Psoas muscle (tissue), 8 donors: ENCODE results near the gene MYO1G. TPM values are rescaled to one million over a fixed set of nuclear protein-coding genes. Genes with fewer than 3 reads are reported as not detected.

Source experiments
- ATAC-seq, 4 donors: fragments of 200-7000 bp; cut with Tn5 transposase; one replicate each; pipeline ENCODE4 v1.9.1; 2020; ENCODE audit warnings: moderate library complexity in 3 of 4, mild to moderate bottlenecking in 2 of 4
- DNase-seq, 2 donors: peaks; one replicate each; pipeline ENCODE4 v3.0.0-alpha.2; 2020
- H3K27ac ChIP-seq: fragments of 200-600 bp; one replicate; pipeline ENCODE4 v1.8.0; 2022
- H3K27me3 ChIP-seq, 3 donors: fragments of 200-600 bp in 1 of 3; one replicate each; pipeline versions ENCODE4 v1.6.1 to v1.8.0; 2013 to 2022; ENCODE audit warnings: low read length in 2 of 3, mild to moderate bottlenecking in 2 of 3, moderate library complexity in 1 of 3; ENCODE audit not compliant: insufficient read depth in 3 of 3
- H3K36me3 ChIP-seq, 2 donors: fragments of 200-600 bp in 1 of 2; one replicate each; pipeline versions ENCODE4 v1.6.1 to v1.8.0; 2013 to 2022; ENCODE audit warnings: low read depth in 1 of 2, mild to moderate bottlenecking in 1 of 2, moderate library complexity in 1 of 2; ENCODE audit not compliant: insufficient read depth in 1 of 2
- H3K4me1 ChIP-seq: fragments of 200-600 bp; one replicate; pipeline ENCODE4 v1.8.0; 2022
- H3K4me3 ChIP-seq: fragments of 200-600 bp; one replicate; pipeline ENCODE4 v1.8.0; 2022; ENCODE audit warnings: mild to moderate bottlenecking
- H3K9me3 ChIP-seq: fragments of 200-600 bp; one replicate; pipeline ENCODE4 v1.8.0; 2022
- CTCF ChIP-seq: fragments of 200-600 bp; IDR thresholded peaks from one replicate; pipeline ENCODE4 v1.8.0; 2022; ENCODE audit warnings: antibody characterized with exemption
- WGBS, 3 donors: extraction: QIAGEN DNeasy Blood & Tissue Kit; methylation state at CpG; one replicate each; pipeline versions ENCODE4 v1.1.6 to v1.1.7; 2013; 5-methylcytosine and 5-hydroxymethylcytosine counted together
- intact Hi-C, 2 donors: fragments of 100-400 bp; cut with DNase I; formaldehyde crosslinking; loops; one replicate each; pipeline versions ENCODE4 v1.11.0 to v1.14.2; 2022
- polyA plus RNA-seq, 3 donors: library from polyadenylated mRNA; stranded (reverse); fragments of 200-250 nt; gene quantifications; one replicate each; pipeline ENCODE4 v1.2.3, GENCODE V29; 2013
- total RNA-seq, 4 donors: library from RNA; stranded (reverse); fragmentation: NEBNext Ultra II Directional in 2 of 4; extraction: Animal tissue kit (Norgen Biotek cat#: 25700) in 2 of 4; gene quantifications; one replicate each; pipeline versions ENCODE4 v1.2.1 to v1.2.4, GENCODE V29; 2021 to 2023
- donor health status: healthy with polysubstance abuse.
- donor health status: DM: no; HTN: no; CAD: no; lungs with moderate emphysema.
- donor health status: Bipolar disorder and iron deficiency.
- donor health status: healthy.
- donor health status: DM: yes; HTN: yes; CAD: no.
- donor health status: DM: no; HTN: no; CAD: no.
- donor health status: DM: no; HTN: no; CAD: no.
- donor health status: DM: yes; HTN: yes; CAD: no.

Gene MYO1G
- total and polyA plus RNA-seq, 7 donors = 0.11 to 1.9 (median 0.41) TPM

GRCh38 chr7:44970523-44971051, 8.2 kb downstream of the MYO1G start:
- ATAC-seq = no peak
- Histone ChIP-seq H3K4me1 (no peaks in the 10 kb centered on the region), H3K27me3 (no peaks in the 10 kb centered on the region), H3K27ac (no peak overlapping the region), H3K9me3 (no peaks in the 10 kb centered on the region), H3K4me3 (no peak overlapping the region), H3K36me3 (no peaks in the 10 kb centered on the region)
- intact Hi-C loops = loop anchor here (1.0 to 5.0 kb wide), 2 partner anchors 162 to 167 kb away; no protein-coding TSS in a partner anchor
- DNase-seq = peak in 1 of 2 donors; percentile 48
- WGBS, 3 donors = 83% methylated on average over 16 to 18 of the region's 18 CpGs
- no peak for TF ChIP-seq CTCF

GRCh38 chr7:44969701-44970522, 8.9 kb downstream of the MYO1G start:
- no peak for ATAC-seq
- no peaks in the 10 kb centered on the region for H3K27me3 ChIP-seq
- no peaks in the 10 kb centered on the region for H3K36me3 ChIP-seq
- H3K4me1 ChIP-seq = no peaks in the 10 kb centered on the region
- WGBS, 3 donors = 78 to 84% (median 82%) methylated on average over 21 of the region's 21 CpGs
- no peaks in the 10 kb centered on the region for H3K9me3 ChIP-seq
- H3K4me3 ChIP-seq = no peak overlapping the region
- intact Hi-C loops = loop anchor here (1.0 to 5.0 kb wide), 2 partner anchors 162 to 167 kb away; no protein-coding TSS in a partner anchor
- H3K27ac ChIP-seq = no peak overlapping the region
- no peak for TF ChIP-seq CTCF
- DNase-seq = peak in 1 of 2 donors; percentile 37

GRCh38 chr7:44969049-44969700, 9.6 kb downstream of the MYO1G start:
- H3K27me3 ChIP-seq = no peaks in the 10 kb centered on the region
- H3K36me3 ChIP-seq = no peaks in the 10 kb centered on the region
- intact Hi-C loops = no loop called here
- DNase-seq = no peak
- no peaks in the 10 kb centered on the region for H3K9me3 ChIP-seq
- no peak overlapping the region for H3K4me3 ChIP-seq
- no peaks in the 10 kb centered on the region for H3K4me1 ChIP-seq
- 91 to 95% (median 91%) methylated on average over 11 of the region's 11 CpGs for WGBS, 3 donors
- no peak overlapping the region for H3K27ac ChIP-seq
- ATAC-seq = no peak
- TF ChIP-seq CTCF = no peak

GRCh38 chr7:44967571-44968446, 11.0 kb downstream of the MYO1G start:
- TF ChIP-seq CTCF = no peak
- H3K27ac ChIP-seq = no peak overlapping the region
- H3K4me3 ChIP-seq = no peak overlapping the region
- WGBS, 3 donors = 67 to 70% (median 68%) methylated on average over 18 of the region's 18 CpGs
- ATAC-seq (no peak), DNase-seq (no peak)
- H3K9me3 ChIP-seq = no peaks in the 10 kb centered on the region
- no peaks in the 10 kb centered on the region for H3K36me3 ChIP-seq
- peaks cover 3% of the 10 kb centered on the region for H3K4me1 ChIP-seq
- H3K27me3 ChIP-seq = no peaks in the 10 kb centered on the region
- intact Hi-C loops = no loop called here
